K562 (cell line): ENCODE results near the gene SAP25. TPM values are rescaled to one million over a fixed set of nuclear protein-coding genes. Genes with fewer than 3 reads are reported as not detected.

ENCODE experiments used
- BRCA1 ChIP-seq, 2 experiments: fragments of 450-650 bp in 1 of 2; sonication (generic) in 1 of 2; formaldehyde crosslinking in 1 of 2; IDR thresholded peaks; 2 replicates each; pipeline versions ENCODE4 v1.5.0 to v1.6.1; 2017 to 2020; ENCODE audit warnings: mild to moderate bottlenecking in 1 of 2, missing genetic modification reagents in 1 of 2
- CBFB ChIP-seq: sonication (generic); formaldehyde crosslinking; IDR thresholded peaks from 2 replicates; pipeline ENCODE4 v1.4.0; 2020; ENCODE audit warnings: mild to moderate bottlenecking, missing genetic modification reagents
- CTBP1 ChIP-seq: fragments of 450-650 bp; IDR thresholded peaks from 2 replicates; pipeline ENCODE4 v1.6.1; 2016; ENCODE audit warnings: borderline replicate concordance
- GTF2E2 ChIP-seq: fragments of 200-800 bp; sonication (Bioruptor generic); IDR thresholded peaks from 2 replicates; pipeline ENCODE4 v1.6.1; 2016; ENCODE audit warnings: missing genetic modification characterization, missing compliant biosample characterization
- HIVEP1 ChIP-seq: fragments of 250-450 bp; sonication (Bioruptor Pico); IDR thresholded peaks from 2 replicates; pipeline ENCODE4 v1.4.0; 2020; ENCODE audit warnings: mild to moderate bottlenecking
- KDM5B ChIP-seq: fragments of 200-600 bp; sonication (generic); IDR thresholded peaks from 2 replicates; pipeline ENCODE4 v1.6.1; 2012; ENCODE audit warnings: low read depth, mild to moderate bottlenecking, moderate library complexity, low read length, control low read depth, inconsistent platforms; ENCODE audit not compliant: insufficient replicate concordance
- NEUROD1 ChIP-seq: fragments of 150-350 bp; IDR thresholded peaks from 2 replicates; pipeline ENCODE4 v1.6.1; 2014; ENCODE audit warnings: borderline replicate concordance, low read length, low read depth; ENCODE audit not compliant: partially characterized antibody
- NFYB ChIP-seq: IDR thresholded peaks from 2 replicates; pipeline ENCODE4 v1.6.1; 2011; ENCODE audit warnings: mild to moderate bottlenecking, moderate library complexity; ENCODE audit not compliant: insufficient read length; ENCODE audit errors: extremely low read depth
- RAD51 ChIP-seq: fragments of 450-650 bp; IDR thresholded peaks from 2 replicates; pipeline ENCODE4 v1.7.1; 2016; ENCODE audit warnings: low read depth, mild to moderate bottlenecking, borderline replicate concordance
- SAFB ChIP-seq: fragments of 200-400 bp; formaldehyde crosslinking; IDR thresholded peaks from 2 replicates; pipeline ENCODE4 v1.6.1; 2017; ENCODE audit warnings: low read depth, low read length, borderline replicate concordance
- SP2 ChIP-seq: IDR thresholded peaks from 2 replicates; pipeline ENCODE4 v1.6.1; 2011; ENCODE audit warnings: mild to moderate bottlenecking, low read depth, low read length, moderate library complexity; ENCODE audit not compliant: poor library complexity, severe bottlenecking; ENCODE audit errors: extremely low read depth
- SRSF7 ChIP-seq: fragments of 200-400 bp; formaldehyde crosslinking; optimal IDR thresholded peaks from 2 replicates; pipeline ENCODE3; 2017; ENCODE audit warnings: mild to moderate bottlenecking, low read depth, low read length
- TAF1 ChIP-seq: IDR thresholded peaks from 2 replicates; pipeline ENCODE4 v1.6.1; 2011; ENCODE audit warnings: mild to moderate bottlenecking, low read length, moderate library complexity; ENCODE audit not compliant: insufficient read depth, control insufficient read depth, severe bottlenecking; ENCODE audit errors: extremely low read depth
- ZSCAN32 ChIP-seq: fragments of 450-650 bp; formaldehyde crosslinking; IDR thresholded peaks from 2 replicates; pipeline ENCODE4 v1.4.0; 2020; ENCODE audit warnings: mild to moderate bottlenecking, moderate library complexity
- polyA plus RNA-seq, 8 experiments: library from polyadenylated mRNA; depleted of rRNA in 4 of 8; stranded (reverse) in 5 of 8; unstranded in 3 of 8; fragments of >200 nt; fragmentation: Nextera tagmentation in 2 of 8; fragmentation: Illumina TruSeq in 1 of 8; extraction: Ambion mirVana in 2 of 8; extraction: Trizol in 1 of 8; gene quantifications; 2 replicates each; pipeline versions ENCODE4 v1.2.1 to v1.2.3, GENCODE V29; 2011 to 2014; ENCODE audit warnings: inconsistent platforms in 1 of 8, missing spikeins in 1 of 8
- total RNA-seq, 7 experiments: library from RNA; depleted of rRNA in 6 of 7; stranded (reverse); fragments of >200 nt in 6 of 7; fragmentation: Illumina TruSeq in 2 of 7; extraction: Trizol in 2 of 7; gene quantifications; 2 replicates each; pipeline versions ENCODE4 v1.2.1 to v1.2.3, GENCODE V29; 2011 to 2021; ENCODE audit warnings: low replicate concordance in 1 of 7
- TF ChIP-seq, protein P1 (sequence below): fragments of 450-650 bp; IDR thresholded peaks from 2 replicates; pipeline ENCODE4 v1.6.1; 2016; ENCODE audit warnings: mild to moderate bottlenecking
- TF ChIP-seq, protein P2 (sequence below): fragments of 450-650 bp; IDR thresholded peaks from 2 replicates; pipeline ENCODE4 v1.6.1; 2016; ENCODE audit warnings: low read depth, mild to moderate bottlenecking, moderate library complexity
- TF ChIP-seq, protein P3 (sequence below): fragments of 200-800 bp; sonication (Bioruptor generic); IDR thresholded peaks from 2 replicates; pipeline ENCODE4 v1.6.1; 2016; ENCODE audit warnings: missing genetic modification characterization, missing compliant biosample characterization

The SAP25 gene
- total and polyA plus RNA-seq, 9 of the 15 experiments (the other 6 are each of a cell fraction or from before 2014, with no cell fraction given), result 0.13 to 5.3 (median 0.78) TPM; not detected in 1

DNA sequence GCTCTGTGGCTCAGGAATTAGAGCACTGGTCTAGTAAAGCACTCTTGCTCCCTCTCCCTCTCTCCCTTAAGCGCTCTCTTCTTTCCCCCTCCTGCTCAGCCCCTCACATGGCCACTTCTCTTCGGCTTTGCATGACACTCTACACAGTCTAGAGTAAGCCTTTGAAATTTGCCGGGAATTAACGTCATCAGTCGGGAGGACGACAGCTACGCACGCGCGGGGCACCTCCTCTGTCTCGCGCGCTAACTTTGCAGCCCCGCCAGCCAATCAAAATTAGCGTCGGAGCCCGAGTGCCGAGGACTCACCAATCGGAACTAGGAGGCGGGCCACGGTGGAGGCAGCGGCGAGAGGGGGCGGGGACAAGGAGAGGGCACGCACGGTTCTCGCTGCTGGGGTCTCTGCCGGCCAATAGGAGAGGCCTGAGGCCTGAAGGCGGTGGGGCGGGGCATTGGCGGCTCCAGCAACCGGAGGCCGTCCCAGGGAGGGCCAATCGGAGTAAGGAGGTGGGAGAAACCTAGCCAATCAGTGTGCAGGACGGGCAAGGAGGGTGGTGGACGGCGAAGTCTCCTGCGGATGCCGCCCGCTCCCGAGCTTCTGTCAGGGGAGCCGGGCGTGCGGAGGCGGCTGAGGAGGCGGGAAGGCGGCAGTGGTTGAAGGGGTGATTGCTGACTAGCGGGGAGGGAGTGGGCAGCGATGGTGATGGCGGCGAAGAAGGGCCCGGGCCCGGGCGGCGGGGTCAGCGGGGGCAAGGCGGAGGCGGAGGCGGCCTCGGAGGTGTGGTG, 34.9 kb downstream of the SAP25 start, which contains the start of gene AGFG2 (continued):
- TF ChIP-seq, protein P1, sequence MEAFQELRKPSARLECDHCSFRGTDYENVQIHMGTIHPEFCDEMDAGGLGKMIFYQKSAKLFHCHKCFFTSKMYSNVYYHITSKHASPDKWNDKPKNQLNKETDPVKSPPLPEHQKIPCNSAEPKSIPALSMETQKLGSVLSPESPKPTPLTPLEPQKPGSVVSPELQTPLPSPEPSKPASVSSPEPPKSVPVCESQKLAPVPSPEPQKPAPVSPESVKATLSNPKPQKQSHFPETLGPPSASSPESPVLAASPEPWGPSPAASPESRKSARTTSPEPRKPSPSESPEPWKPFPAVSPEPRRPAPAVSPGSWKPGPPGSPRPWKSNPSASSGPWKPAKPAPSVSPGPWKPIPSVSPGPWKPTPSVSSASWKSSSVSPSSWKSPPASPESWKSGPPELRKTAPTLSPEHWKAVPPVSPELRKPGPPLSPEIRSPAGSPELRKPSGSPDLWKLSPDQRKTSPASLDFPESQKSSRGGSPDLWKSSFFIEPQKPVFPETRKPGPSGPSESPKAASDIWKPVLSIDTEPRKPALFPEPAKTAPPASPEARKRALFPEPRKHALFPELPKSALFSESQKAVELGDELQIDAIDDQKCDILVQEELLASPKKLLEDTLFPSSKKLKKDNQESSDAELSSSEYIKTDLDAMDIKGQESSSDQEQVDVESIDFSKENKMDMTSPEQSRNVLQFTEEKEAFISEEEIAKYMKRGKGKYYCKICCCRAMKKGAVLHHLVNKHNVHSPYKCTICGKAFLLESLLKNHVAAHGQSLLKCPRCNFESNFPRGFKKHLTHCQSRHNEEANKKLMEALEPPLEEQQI, result no peak
- TF ChIP-seq GTF2E2, result no peak
- TF ChIP-seq KDM5B, result peak; percentile 83
- peak; percentile 73 for TF ChIP-seq CTBP1
- 0 out of 2 replicates have a peak, but pooled peaks have one; percentile 22 for TF ChIP-seq CBFB (CRISPR knock-in tag)
- no peak for TF ChIP-seq SAFB
- peak; percentile 56 for TF ChIP-seq TAF1
- peak; percentile 90 for TF ChIP-seq NFYB
- no peak for TF ChIP-seq SRSF7
- TF ChIP-seq, protein P2, sequence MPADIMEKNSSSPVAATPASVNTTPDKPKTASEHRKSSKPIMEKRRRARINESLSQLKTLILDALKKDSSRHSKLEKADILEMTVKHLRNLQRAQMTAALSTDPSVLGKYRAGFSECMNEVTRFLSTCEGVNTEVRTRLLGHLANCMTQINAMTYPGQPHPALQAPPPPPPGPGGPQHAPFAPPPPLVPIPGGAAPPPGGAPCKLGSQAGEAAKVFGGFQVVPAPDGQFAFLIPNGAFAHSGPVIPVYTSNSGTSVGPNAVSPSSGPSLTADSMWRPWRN, result peak; percentile 77
- TF ChIP-seq BRCA1 (IDR thresholded peaks at IDR 0.05), result no peak
- no peak for TF ChIP-seq BRCA1 (CRISPR knock-in tag; IDR thresholded peaks at IDR 0.05)
- TF ChIP-seq HIVEP1 (CRISPR knock-in tag), result no peak
- no peak for TF ChIP-seq ZSCAN32 (CRISPR knock-in tag)
- TF ChIP-seq SP2, result peak; percentile 2
- peak; percentile 84 for TF ChIP-seq NEUROD1
- TF ChIP-seq, protein P3, sequence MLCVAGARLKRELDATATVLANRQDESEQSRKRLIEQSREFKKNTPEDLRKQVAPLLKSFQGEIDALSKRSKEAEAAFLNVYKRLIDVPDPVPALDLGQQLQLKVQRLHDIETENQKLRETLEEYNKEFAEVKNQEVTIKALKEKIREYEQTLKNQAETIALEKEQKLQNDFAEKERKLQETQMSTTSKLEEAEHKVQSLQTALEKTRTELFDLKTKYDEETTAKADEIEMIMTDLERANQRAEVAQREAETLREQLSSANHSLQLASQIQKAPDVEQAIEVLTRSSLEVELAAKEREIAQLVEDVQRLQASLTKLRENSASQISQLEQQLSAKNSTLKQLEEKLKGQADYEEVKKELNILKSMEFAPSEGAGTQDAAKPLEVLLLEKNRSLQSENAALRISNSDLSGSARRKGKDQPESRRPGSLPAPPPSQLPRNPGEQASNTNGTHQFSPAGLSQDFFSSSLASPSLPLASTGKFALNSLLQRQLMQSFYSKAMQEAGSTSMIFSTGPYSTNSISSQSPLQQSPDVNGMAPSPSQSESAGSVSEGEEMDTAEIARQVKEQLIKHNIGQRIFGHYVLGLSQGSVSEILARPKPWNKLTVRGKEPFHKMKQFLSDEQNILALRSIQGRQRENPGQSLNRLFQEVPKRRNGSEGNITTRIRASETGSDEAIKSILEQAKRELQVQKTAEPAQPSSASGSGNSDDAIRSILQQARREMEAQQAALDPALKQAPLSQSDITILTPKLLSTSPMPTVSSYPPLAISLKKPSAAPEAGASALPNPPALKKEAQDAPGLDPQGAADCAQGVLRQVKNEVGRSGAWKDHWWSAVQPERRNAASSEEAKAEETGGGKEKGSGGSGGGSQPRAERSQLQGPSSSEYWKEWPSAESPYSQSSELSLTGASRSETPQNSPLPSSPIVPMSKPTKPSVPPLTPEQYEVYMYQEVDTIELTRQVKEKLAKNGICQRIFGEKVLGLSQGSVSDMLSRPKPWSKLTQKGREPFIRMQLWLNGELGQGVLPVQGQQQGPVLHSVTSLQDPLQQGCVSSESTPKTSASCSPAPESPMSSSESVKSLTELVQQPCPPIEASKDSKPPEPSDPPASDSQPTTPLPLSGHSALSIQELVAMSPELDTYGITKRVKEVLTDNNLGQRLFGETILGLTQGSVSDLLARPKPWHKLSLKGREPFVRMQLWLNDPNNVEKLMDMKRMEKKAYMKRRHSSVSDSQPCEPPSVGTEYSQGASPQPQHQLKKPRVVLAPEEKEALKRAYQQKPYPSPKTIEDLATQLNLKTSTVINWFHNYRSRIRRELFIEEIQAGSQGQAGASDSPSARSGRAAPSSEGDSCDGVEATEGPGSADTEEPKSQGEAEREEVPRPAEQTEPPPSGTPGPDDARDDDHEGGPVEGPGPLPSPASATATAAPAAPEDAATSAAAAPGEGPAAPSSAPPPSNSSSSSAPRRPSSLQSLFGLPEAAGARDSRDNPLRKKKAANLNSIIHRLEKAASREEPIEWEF (CRISPR knock-in tag), result no peak
- TF ChIP-seq RAD51, result no peak; the same call in 1 of the 2 replicates
